Measurements from ENCODE around the gene C1orf122. TPM values are rescaled to one million over a fixed set of nuclear protein-coding genes. Genes with fewer than 3 reads are reported as not detected.

The C1orf122 gene
- polyA plus RNA-seq, 2 of the 4 experiments (the other 2 are of a cell fraction): 21.3 to 29.1 TPM

DNA sequence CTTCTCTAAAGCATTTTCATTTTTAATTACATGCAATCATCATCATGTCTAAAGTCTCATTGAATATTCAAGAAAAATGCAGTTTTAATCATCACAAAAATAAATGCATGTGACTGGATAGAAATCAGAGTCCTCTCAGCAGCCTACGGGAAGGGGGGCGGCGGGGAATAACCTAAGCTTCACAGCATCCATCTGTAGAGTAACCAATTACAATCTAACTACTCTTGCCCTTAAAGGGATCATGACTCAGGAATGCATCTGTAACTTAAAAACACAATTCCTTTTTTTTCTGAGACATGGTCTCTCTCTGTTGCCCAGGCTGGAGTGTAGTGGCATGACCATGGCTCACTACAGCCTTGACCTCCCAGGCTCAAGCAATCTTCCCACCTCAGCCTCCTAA, 29.2 kb downstream of the C1orf122 start:
- POLR2A ChIA-PET: no interaction called here
- CTCF ChIA-PET: interaction anchor here (1.2 to 1.4 kb wide), 3 partner anchors 9 to 23 kb away, joined by 3 to 5 read pairs (median 3); partner anchors contain the start of gene MTF1
- FAIRE-seq (no peak), ATAC-seq (no peak), DNase-seq (ENCODE audit: low read depth in 1 of 2, low spot score in 1 of 2) (no peak)
- Histone ChIP-seq H3K27ac (no peak overlapping the region), H3K9me3 (no peaks in the 10 kb centered on the region), H3K4me2 (no peak overlapping the region), H3K4me1 (peaks cover 7% of the 10 kb centered on the region; the same call in 2 of the 3 replicates), H3K4me3 (no peak overlapping the region)
- 59% methylated on average over 3 of the region's 3 CpGs for WGBS (ENCODE audit: missing lambda C conversion rate)
- no peak for TF ChIP-seq CBX8 (IDR thresholded peaks at IDR 0.05)
- no peak for TF ChIP-seq ATOH8 (CRISPR knock-in tag; IDR thresholded peaks at IDR 0.05; ENCODE audit: low read depth)
- no peak for TF ChIP-seq SMC3 (IDR thresholded peaks at IDR 0.05)
- TF ChIP-seq EHMT2 (IDR thresholded peaks at IDR 0.05; ENCODE audit: low read depth): no peak
- TF ChIP-seq E2F6 (IDR thresholded peaks at IDR 0.05; ENCODE audit: borderline replicate concordance, low read depth): no peak
- no peak for TF ChIP-seq FOSB (CRISPR knock-in tag; IDR thresholded peaks at IDR 0.05)
- no peak for TF ChIP-seq HDAC2 (IDR thresholded peaks at IDR 0.05)
- no peak for TF ChIP-seq RFX5 (IDR thresholded peaks at IDR 0.05)

DNA sequence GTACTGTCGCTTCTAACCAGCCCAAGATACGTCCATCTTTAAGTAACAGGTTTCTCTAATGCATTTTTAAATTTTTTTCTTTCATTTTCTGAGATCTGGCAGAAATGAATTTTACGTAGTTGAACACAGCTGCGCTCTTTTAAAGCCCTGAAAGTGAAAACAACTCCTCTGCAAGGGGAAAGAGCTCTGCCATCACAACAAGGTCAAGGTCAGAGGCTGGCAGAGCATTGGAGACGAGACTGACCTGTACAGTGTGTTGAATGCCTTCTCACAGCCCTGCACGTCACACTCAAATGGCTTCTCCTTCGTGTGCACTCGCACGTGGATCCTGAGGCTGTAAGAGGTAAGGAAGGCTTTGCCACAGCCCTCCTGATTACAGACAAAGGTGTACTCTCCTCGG, 32.1 kb downstream of the C1orf122 start:
- no peak overlapping the region for H3K27ac ChIP-seq
- DNase-seq (ENCODE audit: low read depth in 1 of 2, low spot score in 1 of 2) (no peak), FAIRE-seq (no peak), ATAC-seq (no peak)
- peaks cover 9% of the 10 kb centered on the region for H3K4me1 ChIP-seq
- 95% methylated on average over 10 of the region's 10 CpGs for WGBS (ENCODE audit: missing lambda C conversion rate)
- POLR2A ChIA-PET: no interaction called here
- TF ChIP-seq FOSL2 (IDR thresholded peaks at IDR 0.05) (no peak), FOSL2 (CRISPR knock-in tag; IDR thresholded peaks at IDR 0.05) (no peak), EP300 (IDR thresholded peaks at IDR 0.05) (no peak), BHLHE40 (IDR thresholded peaks at IDR 0.05; ENCODE audit: low read depth, low read length) (no peak), SREBF2 (IDR thresholded peaks at IDR 0.05) (no peak), RCOR1 (IDR thresholded peaks at IDR 0.05; ENCODE audit: low read depth, low read length) (no peak), GATA3 (IDR thresholded peaks at IDR 0.05; ENCODE audit: borderline replicate concordance) (no peak), CHD4 (IDR thresholded peaks at IDR 0.05; ENCODE audit: borderline replicate concordance) (no peak), CBX8 (IDR thresholded peaks at IDR 0.05) (no peak), KDM1A (IDR thresholded peaks at IDR 0.05; ENCODE audit: low read depth) (no peak), JUNB (IDR thresholded peaks at IDR 0.05) (no peak), TFCP2L1 (CRISPR knock-in tag; IDR thresholded peaks at IDR 0.05) (no peak), BCL3 (IDR thresholded peaks at IDR 0.05) (no peak), HDAC2 (IDR thresholded peaks at IDR 0.05) (no peak)
- TF ChIP-seq, protein P1, sequence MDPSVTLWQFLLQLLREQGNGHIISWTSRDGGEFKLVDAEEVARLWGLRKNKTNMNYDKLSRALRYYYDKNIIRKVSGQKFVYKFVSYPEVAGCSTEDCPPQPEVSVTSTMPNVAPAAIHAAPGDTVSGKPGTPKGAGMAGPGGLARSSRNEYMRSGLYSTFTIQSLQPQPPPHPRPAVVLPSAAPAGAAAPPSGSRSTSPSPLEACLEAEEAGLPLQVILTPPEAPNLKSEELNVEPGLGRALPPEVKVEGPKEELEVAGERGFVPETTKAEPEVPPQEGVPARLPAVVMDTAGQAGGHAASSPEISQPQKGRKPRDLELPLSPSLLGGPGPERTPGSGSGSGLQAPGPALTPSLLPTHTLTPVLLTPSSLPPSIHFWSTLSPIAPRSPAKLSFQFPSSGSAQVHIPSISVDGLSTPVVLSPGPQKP (IDR thresholded peaks at IDR 0.05; ENCODE audit: low read depth, low read length): no peak
- TF ChIP-seq, protein P2, sequence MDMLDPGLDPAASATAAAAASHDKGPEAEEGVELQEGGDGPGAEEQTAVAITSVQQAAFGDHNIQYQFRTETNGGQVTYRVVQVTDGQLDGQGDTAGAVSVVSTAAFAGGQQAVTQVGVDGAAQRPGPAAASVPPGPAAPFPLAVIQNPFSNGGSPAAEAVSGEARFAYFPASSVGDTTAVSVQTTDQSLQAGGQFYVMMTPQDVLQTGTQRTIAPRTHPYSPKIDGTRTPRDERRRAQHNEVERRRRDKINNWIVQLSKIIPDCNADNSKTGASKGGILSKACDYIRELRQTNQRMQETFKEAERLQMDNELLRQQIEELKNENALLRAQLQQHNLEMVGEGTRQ (IDR thresholded peaks at IDR 0.05): no peak
- TF ChIP-seq, protein P3, sequence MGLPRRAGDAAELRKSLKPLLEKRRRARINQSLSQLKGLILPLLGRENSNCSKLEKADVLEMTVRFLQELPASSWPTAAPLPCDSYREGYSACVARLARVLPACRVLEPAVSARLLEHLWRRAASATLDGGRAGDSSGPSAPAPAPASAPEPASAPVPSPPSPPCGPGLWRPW (IDR thresholded peaks at IDR 0.05): no peak
- TF ChIP-seq, protein P4, sequence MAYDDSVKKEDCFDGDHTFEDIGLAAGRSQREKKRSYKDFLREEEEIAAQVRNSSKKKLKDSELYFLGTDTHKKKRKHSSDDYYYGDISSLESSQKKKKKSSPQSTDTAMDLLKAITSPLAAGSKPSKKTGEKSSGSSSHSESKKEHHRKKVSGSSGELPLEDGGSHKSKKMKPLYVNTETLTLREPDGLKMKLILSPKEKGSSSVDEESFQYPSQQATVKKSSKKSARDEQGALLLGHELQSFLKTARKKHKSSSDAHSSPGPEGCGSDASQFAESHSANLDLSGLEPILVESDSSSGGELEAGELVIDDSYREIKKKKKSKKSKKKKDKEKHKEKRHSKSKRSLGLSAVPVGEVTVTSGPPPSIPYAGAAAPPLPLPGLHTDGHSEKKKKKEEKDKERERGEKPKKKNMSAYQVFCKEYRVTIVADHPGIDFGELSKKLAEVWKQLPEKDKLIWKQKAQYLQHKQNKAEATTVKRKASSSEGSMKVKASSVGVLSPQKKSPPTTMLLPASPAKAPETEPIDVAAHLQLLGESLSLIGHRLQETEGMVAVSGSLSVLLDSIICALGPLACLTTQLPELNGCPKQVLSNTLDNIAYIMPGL (CRISPR knock-in tag; IDR thresholded peaks at IDR 0.05; ENCODE audit: borderline replicate concordance): no peak
- CTCF ChIA-PET: interaction anchor here (2.3 kb wide), 1 partner anchor 21 kb away, joined by 7 read pairs; no protein-coding TSS in a partner anchor
- H3K4me2 ChIP-seq: no peak overlapping the region
- H3K4me3 ChIP-seq: no peak overlapping the region
- H3K9me3 ChIP-seq: no peaks in the 10 kb centered on the region

Data from A549 (cell line).